ENCODE data around the gene SPDYC. TPM values are rescaled to one million over a fixed set of nuclear protein-coding genes. Genes with fewer than 3 reads are reported as not detected.

SPDYC gene
- total and polyA plus RNA-seq, 2 of the 13 experiments (the other 11 are each of a cell fraction or from before 2014, with no cell fraction given) = 0.15 to 0.33 TPM

- TF ChIP-seq CBX1 (IDR thresholded peaks at IDR 0.05; ENCODE audit: low read depth) (no peak), KLF11 (CRISPR knock-in tag; IDR thresholded peaks at IDR 0.05) (no peak), MEIS1 (CRISPR knock-in tag; IDR thresholded peaks at IDR 0.05; ENCODE audit: borderline replicate concordance) (no peak), ATM (IDR thresholded peaks at IDR 0.05; ENCODE audit: borderline replicate concordance) (no peak), ZNF558 (CRISPR knock-in tag; IDR thresholded peaks at IDR 0.05; ENCODE audit: borderline replicate concordance) (no peak), ATF1 (CRISPR knock-in tag; IDR thresholded peaks at IDR 0.05) (no peak), ZNF343 (CRISPR knock-in tag; IDR thresholded peaks at IDR 0.05) (no peak), FOXA1 (IDR thresholded peaks at IDR 0.05) (peak; percentile 67), FOXA1 (CRISPR knock-in tag; IDR thresholded peaks at IDR 0.05) (peak; percentile 37), ZNF781 (CRISPR knock-in tag; IDR thresholded peaks at IDR 0.05; ENCODE audit: borderline replicate concordance, not compliant biosample characterization) (peak; percentile 91), MEF2D (CRISPR knock-in tag; IDR thresholded peaks at IDR 0.05) (peak; percentile 70; the same call in 1 of the 2 replicates), ZNF441 (CRISPR knock-in tag; IDR thresholded peaks at IDR 0.05; ENCODE audit: borderline replicate concordance) (peak; percentile 65; the same call in 1 of the 2 replicates), ZNF460 (CRISPR knock-in tag; IDR thresholded peaks at IDR 0.05; ENCODE audit: borderline replicate concordance) (no peak)
- TF ChIP-seq, protein P1, sequence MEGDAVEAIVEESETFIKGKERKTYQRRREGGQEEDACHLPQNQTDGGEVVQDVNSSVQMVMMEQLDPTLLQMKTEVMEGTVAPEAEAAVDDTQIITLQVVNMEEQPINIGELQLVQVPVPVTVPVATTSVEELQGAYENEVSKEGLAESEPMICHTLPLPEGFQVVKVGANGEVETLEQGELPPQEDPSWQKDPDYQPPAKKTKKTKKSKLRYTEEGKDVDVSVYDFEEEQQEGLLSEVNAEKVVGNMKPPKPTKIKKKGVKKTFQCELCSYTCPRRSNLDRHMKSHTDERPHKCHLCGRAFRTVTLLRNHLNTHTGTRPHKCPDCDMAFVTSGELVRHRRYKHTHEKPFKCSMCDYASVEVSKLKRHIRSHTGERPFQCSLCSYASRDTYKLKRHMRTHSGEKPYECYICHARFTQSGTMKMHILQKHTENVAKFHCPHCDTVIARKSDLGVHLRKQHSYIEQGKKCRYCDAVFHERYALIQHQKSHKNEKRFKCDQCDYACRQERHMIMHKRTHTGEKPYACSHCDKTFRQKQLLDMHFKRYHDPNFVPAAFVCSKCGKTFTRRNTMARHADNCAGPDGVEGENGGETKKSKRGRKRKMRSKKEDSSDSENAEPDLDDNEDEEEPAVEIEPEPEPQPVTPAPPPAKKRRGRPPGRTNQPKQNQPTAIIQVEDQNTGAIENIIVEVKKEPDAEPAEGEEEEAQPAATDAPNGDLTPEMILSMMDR (CRISPR knock-in tag; IDR thresholded peaks at IDR 0.05) = 0 out of 2 replicates have a peak, but pooled peaks have one; percentile 6
- TF ChIP-seq, protein P2, sequence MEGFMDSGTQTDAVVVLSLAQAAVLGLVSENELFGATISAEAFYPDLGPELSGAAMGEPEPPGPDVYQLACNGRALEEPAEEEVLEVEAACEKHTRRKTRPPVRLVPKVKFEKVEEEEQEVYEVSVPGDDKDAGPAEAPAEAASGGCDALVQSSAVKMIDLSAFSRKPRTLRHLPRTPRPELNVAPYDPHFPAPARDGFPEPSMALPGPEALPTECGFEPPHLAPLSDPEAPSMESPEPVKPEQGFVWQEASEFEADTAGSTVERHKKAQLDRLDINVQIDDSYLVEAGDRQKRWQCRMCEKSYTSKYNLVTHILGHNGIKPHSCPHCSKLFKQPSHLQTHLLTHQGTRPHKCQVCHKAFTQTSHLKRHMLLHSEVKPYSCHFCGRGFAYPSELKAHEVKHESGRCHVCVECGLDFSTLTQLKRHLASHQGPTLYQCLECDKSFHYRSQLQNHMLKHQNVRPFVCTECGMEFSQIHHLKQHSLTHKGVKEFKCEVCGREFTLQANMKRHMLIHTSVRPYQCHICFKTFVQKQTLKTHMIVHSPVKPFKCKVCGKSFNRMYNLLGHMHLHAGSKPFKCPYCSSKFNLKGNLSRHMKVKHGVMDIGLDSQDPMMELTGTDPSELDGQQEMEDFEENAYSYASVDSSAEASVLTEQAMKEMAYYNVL (CRISPR knock-in tag; IDR thresholded peaks at IDR 0.05; ENCODE audit: borderline replicate concordance) = no peak; the same call in 1 of the 2 replicates
- TF ChIP-seq, protein P3, sequence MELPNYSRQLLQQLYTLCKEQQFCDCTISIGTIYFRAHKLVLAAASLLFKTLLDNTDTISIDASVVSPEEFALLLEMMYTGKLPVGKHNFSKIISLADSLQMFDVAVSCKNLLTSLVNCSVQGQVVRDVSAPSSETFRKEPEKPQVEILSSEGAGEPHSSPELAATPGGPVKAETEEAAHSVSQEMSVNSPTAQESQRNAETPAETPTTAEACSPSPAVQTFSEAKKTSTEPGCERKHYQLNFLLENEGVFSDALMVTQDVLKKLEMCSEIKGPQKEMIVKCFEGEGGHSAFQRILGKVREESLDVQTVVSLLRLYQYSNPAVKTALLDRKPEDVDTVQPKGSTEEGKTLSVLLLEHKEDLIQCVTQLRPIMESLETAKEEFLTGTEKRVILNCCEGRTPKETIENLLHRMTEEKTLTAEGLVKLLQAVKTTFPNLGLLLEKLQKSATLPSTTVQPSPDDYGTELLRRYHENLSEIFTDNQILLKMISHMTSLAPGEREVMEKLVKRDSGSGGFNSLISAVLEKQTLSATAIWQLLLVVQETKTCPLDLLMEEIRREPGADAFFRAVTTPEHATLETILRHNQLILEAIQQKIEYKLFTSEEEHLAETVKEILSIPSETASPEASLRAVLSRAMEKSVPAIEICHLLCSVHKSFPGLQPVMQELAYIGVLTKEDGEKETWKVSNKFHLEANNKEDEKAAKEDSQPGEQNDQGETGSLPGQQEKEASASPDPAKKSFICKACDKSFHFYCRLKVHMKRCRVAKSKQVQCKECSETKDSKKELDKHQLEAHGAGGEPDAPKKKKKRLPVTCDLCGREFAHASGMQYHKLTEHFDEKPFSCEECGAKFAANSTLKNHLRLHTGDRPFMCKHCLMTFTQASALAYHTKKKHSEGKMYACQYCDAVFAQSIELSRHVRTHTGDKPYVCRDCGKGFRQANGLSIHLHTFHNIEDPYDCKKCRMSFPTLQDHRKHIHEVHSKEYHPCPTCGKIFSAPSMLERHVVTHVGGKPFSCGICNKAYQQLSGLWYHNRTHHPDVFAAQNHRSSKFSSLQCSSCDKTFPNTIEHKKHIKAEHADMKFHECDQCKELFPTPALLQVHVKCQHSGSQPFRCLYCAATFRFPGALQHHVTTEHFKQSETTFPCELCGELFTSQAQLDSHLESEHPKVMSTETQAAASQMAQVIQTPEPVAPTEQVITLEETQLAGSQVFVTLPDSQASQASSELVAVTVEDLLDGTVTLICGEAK (IDR thresholded peaks at IDR 0.05) = no peak
- TF ChIP-seq, protein P3 (CRISPR knock-in tag; IDR thresholded peaks at IDR 0.05) = peak; percentile 19; the same call in 1 of the 2 replicates
These were observed 4.4 kb upstream of the SPDYC start (continued) for GRCh38 chr11:65165410-65166317.

All from HepG2 (cell line).